Parathyroid adenoma (tissue), 2 donors: Measurements from ENCODE around the gene PDLIM3.

Source experiments
- H2AFZ ChIP-seq: fragments of 300-600 bp; sonication (generic); one replicate; pipeline ENCODE4 v1.7.0; 2017; ENCODE audit warnings: antibody characterized with exemption, mild to moderate bottlenecking
- H3K27ac ChIP-seq: fragments of 300-600 bp; sonication (generic); one replicate; pipeline ENCODE4 v1.7.0; 2017
- H3K27me3 ChIP-seq: fragments of 300-600 bp; sonication (generic); one replicate; pipeline ENCODE4 v1.7.0; 2017; ENCODE audit warnings: low read length; ENCODE audit not compliant: control insufficient read depth, insufficient read depth
- H3K36me3 ChIP-seq: fragments of 300-600 bp; sonication (generic); one replicate; pipeline ENCODE4 v1.7.0; 2017; ENCODE audit warnings: low read length; ENCODE audit not compliant: control insufficient read depth, insufficient read depth
- H3K4me1 ChIP-seq: fragments of 300-600 bp; sonication (generic); one replicate; pipeline ENCODE4 v1.7.0; 2017; ENCODE audit warnings: control low read depth
- H3K4me2 ChIP-seq: fragments of 300-600 bp; sonication (generic); one replicate; pipeline ENCODE4 v1.7.0; 2017; ENCODE audit warnings: low read length
- H3K4me3 ChIP-seq: fragments of 300-600 bp; sonication (generic); one replicate; pipeline ENCODE4 v1.7.0; 2017; ENCODE audit warnings: low read depth, low read length
- H3K79me2 ChIP-seq: fragments of 300-600 bp; sonication (generic); one replicate; pipeline ENCODE4 v1.7.0; 2017; ENCODE audit warnings: control low read depth
- H3K9ac ChIP-seq: fragments of 300-600 bp; sonication (generic); one replicate; pipeline ENCODE4 v1.7.0; 2017; ENCODE audit warnings: mild to moderate bottlenecking
- H3K9me3 ChIP-seq: fragments of 300-600 bp; sonication (generic); one replicate; pipeline ENCODE4 v1.7.0; 2017; ENCODE audit warnings: low read length; ENCODE audit not compliant: control insufficient read depth
- TF ChIP-seq, protein P1 (sequence below): fragments of 300-600 bp; sonication (generic); IDR thresholded peaks from one replicate; pipeline ENCODE4 v1.7.0; 2017; ENCODE audit warnings: antibody characterized with exemption, mild to moderate bottlenecking
- donor health status: primary hyperparathyroidism.

PDLIM3 gene

DNA sequence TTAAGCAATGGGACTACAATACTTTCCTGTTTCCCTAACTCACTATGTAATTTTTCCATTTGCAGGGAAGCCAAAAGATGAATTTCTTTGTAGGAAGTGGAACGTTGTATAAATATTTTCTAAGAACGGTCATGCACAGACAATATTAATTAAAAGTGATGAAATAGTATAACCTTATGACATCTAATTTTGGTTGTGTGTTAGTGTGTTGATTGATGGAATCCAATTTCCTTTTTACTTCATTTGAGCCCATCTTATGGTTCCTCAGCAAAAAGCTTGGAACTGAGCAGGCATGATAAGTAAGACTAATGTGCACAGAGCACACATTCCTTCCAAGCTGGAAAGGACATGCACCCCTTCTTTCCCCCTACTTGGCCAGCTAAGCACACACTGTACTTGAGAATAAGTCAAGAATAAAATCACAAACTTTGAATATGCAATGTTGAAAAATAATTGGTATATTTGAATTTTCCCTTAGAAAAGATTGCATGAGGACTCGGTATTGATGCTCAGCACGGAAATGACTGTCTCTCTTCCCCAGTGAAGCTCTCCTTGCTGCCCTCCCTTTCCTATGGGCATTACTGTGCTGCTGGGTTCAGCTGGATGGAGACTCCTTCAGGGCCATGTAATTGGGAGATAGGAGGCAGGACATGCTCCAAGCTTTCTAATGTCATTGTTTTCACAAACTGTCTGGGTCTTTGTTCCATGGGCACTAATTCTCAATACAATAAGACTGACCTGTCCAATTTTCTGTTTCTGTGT lies 19.2 kb upstream of the PDLIM3 start:
- Histone ChIP-seq H3K9me3 (no peaks in the 10 kb centered on the region), H3K9ac (no peak overlapping the region), H3K4me1 (no peaks in the 10 kb centered on the region), H3K4me3 (no peak overlapping the region), H3K27ac (no peak overlapping the region), H3K79me2 (no peaks in the 10 kb centered on the region), H2AFZ (no peak overlapping the region), H3K27me3 (no peaks in the 10 kb centered on the region), H3K36me3 (no peaks in the 10 kb centered on the region), H3K4me2 (no peak overlapping the region)
- TF ChIP-seq, protein P1, sequence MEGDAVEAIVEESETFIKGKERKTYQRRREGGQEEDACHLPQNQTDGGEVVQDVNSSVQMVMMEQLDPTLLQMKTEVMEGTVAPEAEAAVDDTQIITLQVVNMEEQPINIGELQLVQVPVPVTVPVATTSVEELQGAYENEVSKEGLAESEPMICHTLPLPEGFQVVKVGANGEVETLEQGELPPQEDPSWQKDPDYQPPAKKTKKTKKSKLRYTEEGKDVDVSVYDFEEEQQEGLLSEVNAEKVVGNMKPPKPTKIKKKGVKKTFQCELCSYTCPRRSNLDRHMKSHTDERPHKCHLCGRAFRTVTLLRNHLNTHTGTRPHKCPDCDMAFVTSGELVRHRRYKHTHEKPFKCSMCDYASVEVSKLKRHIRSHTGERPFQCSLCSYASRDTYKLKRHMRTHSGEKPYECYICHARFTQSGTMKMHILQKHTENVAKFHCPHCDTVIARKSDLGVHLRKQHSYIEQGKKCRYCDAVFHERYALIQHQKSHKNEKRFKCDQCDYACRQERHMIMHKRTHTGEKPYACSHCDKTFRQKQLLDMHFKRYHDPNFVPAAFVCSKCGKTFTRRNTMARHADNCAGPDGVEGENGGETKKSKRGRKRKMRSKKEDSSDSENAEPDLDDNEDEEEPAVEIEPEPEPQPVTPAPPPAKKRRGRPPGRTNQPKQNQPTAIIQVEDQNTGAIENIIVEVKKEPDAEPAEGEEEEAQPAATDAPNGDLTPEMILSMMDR = no peak

DNA sequence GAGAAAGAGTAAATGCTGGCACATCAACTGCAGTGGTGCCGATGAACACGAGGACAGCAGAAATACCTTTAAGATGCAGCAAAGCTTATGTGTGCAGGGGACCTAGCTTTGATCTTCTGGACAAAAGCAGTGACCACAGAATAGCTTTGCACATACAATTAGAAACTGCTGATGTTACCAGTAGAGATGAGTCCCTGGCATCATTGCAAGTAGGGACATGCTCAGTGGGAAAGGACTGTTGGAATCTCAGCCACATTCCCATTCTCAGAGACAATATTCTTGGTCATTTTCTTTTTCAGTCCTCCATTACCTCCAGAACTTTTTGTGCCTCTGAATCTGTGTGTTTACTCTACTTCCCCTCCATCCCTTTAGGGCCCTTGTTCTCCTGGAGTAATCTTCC lies 16.9 kb upstream of the PDLIM3 start:
- H3K27me3 ChIP-seq = no peaks in the 10 kb centered on the region
- TF ChIP-seq, protein P1 = no peak
- H3K9ac ChIP-seq = no peak overlapping the region
- no peak overlapping the region for H3K27ac ChIP-seq
- H3K36me3 ChIP-seq = no peaks in the 10 kb centered on the region
- H2AFZ ChIP-seq = no peak overlapping the region
- H3K79me2 ChIP-seq = no peaks in the 10 kb centered on the region
- no peaks in the 10 kb centered on the region for H3K4me1 ChIP-seq
- H3K9me3 ChIP-seq = no peaks in the 10 kb centered on the region
- H3K4me2 ChIP-seq = no peak overlapping the region
- no peak overlapping the region for H3K4me3 ChIP-seq

DNA sequence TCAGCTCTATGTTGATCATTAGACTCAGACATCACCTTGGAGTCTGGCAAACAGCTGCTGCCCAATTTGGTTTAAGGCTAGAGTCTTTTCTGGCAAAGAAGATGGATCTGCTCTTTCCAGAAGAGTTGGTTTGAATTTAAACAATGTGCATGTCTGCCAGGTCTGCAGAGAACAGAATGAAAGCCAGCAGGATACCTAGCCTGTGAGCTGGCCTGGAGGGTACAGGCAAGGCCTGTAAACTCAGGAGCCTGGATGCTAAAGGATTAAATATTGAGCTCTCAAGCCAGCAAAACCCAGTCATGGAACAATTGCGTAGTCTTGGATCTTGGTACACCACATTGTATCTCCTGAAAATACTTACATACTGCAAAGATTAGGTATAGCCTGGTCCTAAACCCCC lies 15.6 kb upstream of the PDLIM3 start:
- no peaks in the 10 kb centered on the region for H3K27me3 ChIP-seq
- no peak overlapping the region for H3K4me2 ChIP-seq
- H2AFZ ChIP-seq = no peak overlapping the region
- no peaks in the 10 kb centered on the region for H3K36me3 ChIP-seq
- no peak overlapping the region for H3K27ac ChIP-seq
- H3K79me2 ChIP-seq = no peaks in the 10 kb centered on the region
- TF ChIP-seq, protein P1 = no peak
- H3K4me1 ChIP-seq = no peaks in the 10 kb centered on the region
- no peak overlapping the region for H3K4me3 ChIP-seq
- H3K9ac ChIP-seq = no peak overlapping the region
- no peaks in the 10 kb centered on the region for H3K9me3 ChIP-seq

DNA sequence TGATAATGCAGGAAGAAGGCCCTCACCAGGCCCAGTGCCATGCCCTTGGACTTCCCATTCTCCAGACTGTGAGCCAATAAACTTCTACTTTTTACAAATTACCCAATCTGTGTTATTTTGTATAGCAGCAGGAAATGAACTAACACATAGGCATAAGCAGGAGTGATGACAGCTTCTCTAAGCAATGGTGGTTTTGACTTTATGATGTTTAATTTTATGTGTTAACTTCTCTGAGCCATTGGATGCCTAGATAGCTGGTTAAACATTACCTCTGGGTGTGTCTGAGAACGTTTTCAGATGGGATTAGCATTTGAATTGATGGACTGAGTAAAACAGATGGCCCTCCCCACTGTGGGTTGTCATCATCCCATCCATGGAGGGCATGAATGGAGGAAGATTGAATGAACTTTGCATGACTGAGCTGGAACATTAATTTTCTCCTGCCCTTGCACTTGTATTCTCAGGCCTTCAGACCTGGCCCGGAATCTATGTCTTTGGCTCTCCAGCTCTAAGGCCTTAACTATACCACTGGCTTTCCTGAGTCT lies 13.9 kb upstream of the PDLIM3 start:
- no peaks in the 10 kb centered on the region for H3K27me3 ChIP-seq
- TF ChIP-seq, protein P1 = no peak
- H3K79me2 ChIP-seq = no peaks in the 10 kb centered on the region
- no peak overlapping the region for H2AFZ ChIP-seq
- no peak overlapping the region for H3K4me3 ChIP-seq
- H3K9me3 ChIP-seq = no peaks in the 10 kb centered on the region
- no peak overlapping the region for H3K4me2 ChIP-seq
- H3K36me3 ChIP-seq = no peaks in the 10 kb centered on the region
- H3K4me1 ChIP-seq = no peaks in the 10 kb centered on the region
- no peak overlapping the region for H3K9ac ChIP-seq
- no peak overlapping the region for H3K27ac ChIP-seq

DNA sequence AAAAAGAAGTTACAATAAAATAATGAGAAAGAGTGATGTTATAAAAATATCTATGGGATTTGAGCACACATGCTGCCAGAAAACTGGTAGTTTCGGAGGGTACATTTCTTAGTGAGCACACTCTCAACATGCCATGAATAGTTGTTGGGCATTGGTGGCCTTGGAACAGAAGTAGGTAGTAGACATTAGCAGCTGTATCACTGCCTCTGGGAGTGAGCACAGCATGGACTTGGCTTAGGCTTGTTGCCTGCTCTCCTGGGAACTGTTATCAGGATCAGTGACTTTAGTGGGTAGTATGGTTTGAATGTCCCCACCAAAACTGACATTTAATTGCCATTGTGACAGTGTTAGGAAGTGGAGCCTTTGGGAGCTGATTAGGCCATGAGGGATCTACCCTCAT lies 13.3 kb upstream of the PDLIM3 start:
- Histone ChIP-seq H3K4me2 (no peak overlapping the region), H3K79me2 (no peaks in the 10 kb centered on the region), H3K36me3 (no peaks in the 10 kb centered on the region), H2AFZ (no peak overlapping the region), H3K4me3 (no peak overlapping the region), H3K9me3 (no peaks in the 10 kb centered on the region), H3K27ac (no peak overlapping the region), H3K27me3 (no peaks in the 10 kb centered on the region), H3K4me1 (no peaks in the 10 kb centered on the region), H3K9ac (no peak overlapping the region)
- TF ChIP-seq, protein P1 = no peak
